ENCODE data around the gene NUP214.

- no peak for TF ChIP-seq BHLHE40 (IDR thresholded peaks at IDR 0.05; ENCODE audit: borderline replicate concordance)
- no peak for TF ChIP-seq FOXM1 (IDR thresholded peaks at IDR 0.05; ENCODE audit: borderline replicate concordance)
- no peak for TF ChIP-seq TARDBP (IDR thresholded peaks at IDR 0.05)
- no peak for TF ChIP-seq SP1 (IDR thresholded peaks at IDR 0.05)
- TF ChIP-seq NFRKB (IDR thresholded peaks at IDR 0.05) = no peak
Measured at GRCh38 chr9:131252120-131252519, 126.7 kb downstream of the NUP214 start.
